Fibroblast of mammary gland (primary cell): ENCODE measurements around the gene TMEM208.

Experiments
- DNase-seq: peaks from one replicate; pipeline ENCODE4 v3.0.0-alpha.2; 2010; ENCODE audit warnings: low read depth
- H3K4me3 ChIP-seq: 2 replicates; pipeline ENCODE4 v1.5.1; 2011; ENCODE audit warnings: low read depth, mild to moderate bottlenecking, low read length, moderate library complexity; ENCODE audit not compliant: control insufficient read depth
- TF ChIP-seq, protein P1 (sequence below): conservative IDR thresholded peaks from 2 replicates; pipeline ENCODE4 v1.5.1; 2011; ENCODE audit warnings: low read depth, low read length, inconsistent platforms; ENCODE audit not compliant: control insufficient read depth, insufficient read depth

TMEM208 gene

GRCh38 chr16:67208154-67208896 is 18.6 kb upstream of the TMEM208 start:
- TF ChIP-seq, protein P1, sequence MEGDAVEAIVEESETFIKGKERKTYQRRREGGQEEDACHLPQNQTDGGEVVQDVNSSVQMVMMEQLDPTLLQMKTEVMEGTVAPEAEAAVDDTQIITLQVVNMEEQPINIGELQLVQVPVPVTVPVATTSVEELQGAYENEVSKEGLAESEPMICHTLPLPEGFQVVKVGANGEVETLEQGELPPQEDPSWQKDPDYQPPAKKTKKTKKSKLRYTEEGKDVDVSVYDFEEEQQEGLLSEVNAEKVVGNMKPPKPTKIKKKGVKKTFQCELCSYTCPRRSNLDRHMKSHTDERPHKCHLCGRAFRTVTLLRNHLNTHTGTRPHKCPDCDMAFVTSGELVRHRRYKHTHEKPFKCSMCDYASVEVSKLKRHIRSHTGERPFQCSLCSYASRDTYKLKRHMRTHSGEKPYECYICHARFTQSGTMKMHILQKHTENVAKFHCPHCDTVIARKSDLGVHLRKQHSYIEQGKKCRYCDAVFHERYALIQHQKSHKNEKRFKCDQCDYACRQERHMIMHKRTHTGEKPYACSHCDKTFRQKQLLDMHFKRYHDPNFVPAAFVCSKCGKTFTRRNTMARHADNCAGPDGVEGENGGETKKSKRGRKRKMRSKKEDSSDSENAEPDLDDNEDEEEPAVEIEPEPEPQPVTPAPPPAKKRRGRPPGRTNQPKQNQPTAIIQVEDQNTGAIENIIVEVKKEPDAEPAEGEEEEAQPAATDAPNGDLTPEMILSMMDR, result no peak
- no peak for DNase-seq
- H3K4me3 ChIP-seq, result no peak overlapping the region

- TF ChIP-seq, protein P1, result no peak
- H3K4me3 ChIP-seq, result no peak overlapping the region
- DNase-seq, result no peak
Measured at GRCh38 chr16:67209565-67209964, 17.4 kb upstream of the TMEM208 start.

DNA sequence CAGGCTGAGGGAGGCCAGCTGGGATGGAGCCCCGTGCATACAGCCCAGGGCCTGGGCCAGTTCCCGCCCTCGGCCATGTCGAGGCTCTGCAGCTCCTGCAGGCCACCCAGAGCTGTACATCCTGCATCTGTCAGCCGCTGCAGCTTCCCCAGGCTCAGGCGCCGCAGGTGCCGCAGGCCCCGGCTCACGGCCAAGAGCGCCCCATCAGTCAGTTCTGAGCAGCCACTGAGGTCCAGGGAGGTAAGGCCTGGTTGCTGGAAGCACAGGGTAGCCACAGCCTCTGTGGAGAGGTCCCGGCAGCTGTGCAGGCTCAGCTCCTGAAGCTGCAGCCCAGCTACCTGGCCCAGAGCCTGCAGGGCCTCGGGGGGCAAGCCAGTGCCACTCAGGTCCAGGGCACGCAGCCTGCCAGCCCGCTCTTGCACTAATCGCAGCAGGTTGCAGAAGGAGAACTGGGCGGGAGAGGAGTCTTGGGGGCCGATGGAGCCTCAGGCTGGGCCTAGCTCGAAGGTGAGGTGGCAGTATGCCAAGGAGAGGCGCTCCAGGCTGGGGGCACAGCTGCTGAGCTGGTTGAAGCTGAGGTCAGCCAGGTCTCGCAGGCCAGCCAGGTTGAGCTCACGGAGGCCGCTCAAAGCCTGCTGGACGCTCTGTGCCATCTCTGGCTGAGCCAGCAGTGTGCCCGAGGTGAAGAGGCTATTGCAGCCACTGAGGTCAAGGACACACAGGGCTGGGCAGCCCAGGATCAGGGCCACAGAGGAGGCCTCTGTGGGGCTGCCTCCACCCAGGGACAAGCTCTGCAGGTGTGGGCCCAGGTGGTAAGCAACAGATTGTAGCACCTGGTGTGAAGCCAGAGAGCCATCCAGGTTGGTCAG is 16.6 kb upstream of the TMEM208 start:
- TF ChIP-seq, protein P1, result no peak
- no peak for DNase-seq
- H3K4me3 ChIP-seq, result no peak overlapping the region

DNA sequence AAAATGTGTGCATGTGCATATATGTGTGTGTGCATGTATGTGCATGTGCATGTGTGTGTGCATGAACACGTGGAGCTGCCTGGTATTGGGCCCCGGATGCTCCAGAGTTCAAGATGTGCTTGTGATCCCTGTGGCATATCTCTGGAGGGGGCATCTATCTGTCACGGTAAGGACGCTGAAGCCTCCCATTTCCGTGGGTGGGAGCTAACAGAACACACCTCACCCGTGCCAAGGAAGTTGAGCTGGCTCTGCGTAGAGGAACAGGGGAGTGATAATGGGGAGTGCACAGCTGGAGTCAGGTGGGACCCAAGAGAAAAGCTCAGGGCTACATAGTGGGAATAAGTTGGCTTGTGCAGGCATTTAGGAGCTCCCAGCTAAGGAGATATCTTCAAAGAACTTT is 15.3 kb upstream of the TMEM208 start:
- TF ChIP-seq, protein P1, result no peak
- DNase-seq, result no peak
- H3K4me3 ChIP-seq, result no peak overlapping the region

DNA sequence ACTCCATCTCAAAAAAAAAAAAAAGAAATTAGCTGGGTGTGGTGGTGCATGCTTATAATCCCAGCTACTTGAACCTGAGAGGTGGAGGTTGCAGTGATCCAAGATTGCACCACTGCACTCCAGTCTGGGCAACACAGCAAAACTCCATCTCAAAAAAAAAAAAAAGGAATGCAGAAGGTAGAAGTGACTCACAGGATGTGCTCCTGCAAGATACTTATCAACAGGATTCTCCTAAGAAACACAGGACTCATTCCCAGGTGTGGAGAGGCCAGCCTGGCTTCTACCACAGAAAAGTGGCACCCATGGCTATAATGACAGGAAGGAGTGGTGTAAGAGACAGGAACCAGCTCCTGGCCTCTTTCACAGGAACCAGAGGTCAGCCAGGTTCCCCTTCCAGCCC is 14.2 kb upstream of the TMEM208 start:
- no peak for DNase-seq
- no peak overlapping the region for H3K4me3 ChIP-seq
- TF ChIP-seq, protein P1, result no peak

DNA sequence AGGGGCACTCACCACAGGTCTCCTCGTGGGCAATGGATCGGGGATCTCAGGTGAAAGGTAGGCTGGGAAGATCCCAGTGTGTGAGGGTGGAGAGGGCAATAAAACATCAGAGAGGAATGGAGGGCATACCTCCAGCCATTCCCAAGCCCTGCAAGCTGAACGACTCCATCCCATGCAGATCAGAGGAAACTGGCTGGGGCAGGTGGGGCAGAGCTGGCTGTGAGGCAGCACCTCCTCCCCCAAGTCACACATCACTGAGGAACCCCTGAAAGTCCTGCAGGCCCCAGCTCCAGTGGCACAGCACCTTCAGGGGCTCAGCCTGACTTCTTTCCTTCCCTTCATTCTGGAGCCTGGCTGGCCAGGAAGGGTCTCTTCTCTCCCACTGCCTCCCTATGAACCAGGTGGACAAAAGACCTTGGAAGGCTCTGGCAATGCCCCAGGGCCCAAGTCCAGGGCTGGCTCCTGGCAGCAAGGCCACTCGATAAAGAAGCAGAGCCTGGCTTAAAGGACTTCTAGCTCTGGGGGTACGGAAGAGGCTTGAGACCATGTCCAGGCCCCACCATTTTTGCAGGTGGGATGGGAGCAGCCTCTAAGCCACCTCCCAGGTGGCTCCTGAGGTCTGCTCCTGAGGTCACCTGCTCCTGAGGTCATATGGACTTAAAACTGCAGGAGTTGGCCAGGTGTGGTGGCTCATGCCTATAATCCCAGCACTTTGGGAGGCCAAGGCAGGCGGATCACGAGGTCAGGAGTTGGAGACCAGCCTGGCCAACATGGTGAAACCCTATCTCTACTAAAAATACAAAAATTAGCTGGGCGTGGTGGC is 13.5 kb upstream of the TMEM208 start:
- no peak overlapping the region for H3K4me3 ChIP-seq
- TF ChIP-seq, protein P1, result no peak

More for the DNA sequence above, 13.5 kb upstream of the TMEM208 start:
- DNase-seq, result no peak
